HepG2 (cell line): ENCODE data around the gene GPR155.

ENCODE experiments used
- HMG20B ChIP-seq: conservative IDR thresholded peaks from 2 replicates; pipeline ENCODE4 v1.6.1; 2016; ENCODE audit warnings: missing genetic modification reagents, missing compliant biosample characterization
- KAT2B ChIP-seq: fragments of 150-350 bp; IDR thresholded peaks from 2 replicates; pipeline ENCODE4 v1.6.1; 2014; ENCODE audit warnings: low read depth, low read length, borderline replicate concordance
- MED13 ChIP-seq: sonication (generic); formaldehyde crosslinking; IDR thresholded peaks from 2 replicates; pipeline ENCODE4 v1.5.0; 2020; ENCODE audit warnings: missing genetic modification reagents
- YY1 ChIP-seq: IDR thresholded peaks from 2 replicates; pipeline ENCODE4 v1.6.1; 2011; ENCODE audit warnings: low read length, low read depth, moderate library complexity, mild to moderate bottlenecking; ENCODE audit not compliant: insufficient read depth, insufficient replicate concordance
- ZNF674 ChIP-seq: sonication (generic); formaldehyde crosslinking; IDR thresholded peaks from 2 replicates; pipeline ENCODE4 v1.5.0; 2020; ENCODE audit warnings: low read depth, mild to moderate bottlenecking, missing genetic modification reagents
- TF ChIP-seq, protein P1 (sequence below): IDR thresholded peaks from 2 replicates; pipeline ENCODE4 v1.6.1; 2016; ENCODE audit warnings: missing genetic modification reagents, missing compliant biosample characterization
- TF ChIP-seq, protein P2 (sequence below): sonication (generic); formaldehyde crosslinking; IDR thresholded peaks from 2 replicates; pipeline ENCODE4 v1.5.0; 2020; ENCODE audit warnings: mild to moderate bottlenecking, missing genetic modification reagents, moderate library complexity

DNA sequence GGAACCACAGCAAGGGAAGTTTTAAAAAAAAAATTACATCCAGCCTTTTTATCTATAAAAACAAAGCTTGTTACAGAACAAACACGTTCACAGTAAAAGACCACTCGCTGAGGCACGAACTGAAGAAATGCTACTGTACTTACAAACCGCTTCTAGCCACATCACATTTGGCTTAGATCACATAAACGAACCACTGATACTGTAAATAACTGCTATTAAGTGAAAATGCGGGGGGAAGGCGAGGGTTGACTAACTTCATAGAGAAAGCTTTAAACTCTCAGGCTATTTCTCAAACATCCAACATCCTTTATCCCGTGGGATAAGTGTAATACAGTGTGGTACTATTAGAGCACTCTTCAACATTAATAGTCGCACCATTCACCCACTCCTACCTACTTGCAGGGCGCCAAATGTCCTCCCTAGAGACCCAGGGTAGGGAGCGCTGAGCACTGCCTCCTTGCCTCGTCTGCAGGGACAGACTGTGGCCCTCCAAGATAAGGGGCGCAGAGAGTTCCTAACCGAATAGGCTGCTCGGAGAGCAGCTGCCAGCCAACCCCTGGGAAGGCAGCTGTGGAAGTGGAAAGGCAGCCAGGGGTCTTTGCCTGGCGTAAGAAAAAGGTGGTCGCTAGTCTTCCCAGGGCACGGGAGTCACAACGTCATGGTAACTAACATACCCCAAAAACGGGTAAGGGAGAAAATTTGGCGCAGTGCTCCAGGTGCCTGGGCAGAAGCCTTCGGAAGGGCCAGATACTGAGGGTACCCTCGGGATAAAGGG is 854 bp downstream of the GPR155 start:
- TF ChIP-seq, protein P1, sequence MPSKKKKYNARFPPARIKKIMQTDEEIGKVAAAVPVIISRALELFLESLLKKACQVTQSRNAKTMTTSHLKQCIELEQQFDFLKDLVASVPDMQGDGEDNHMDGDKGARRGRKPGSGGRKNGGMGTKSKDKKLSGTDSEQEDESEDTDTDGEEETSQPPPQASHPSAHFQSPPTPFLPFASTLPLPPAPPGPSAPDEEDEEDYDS (CRISPR knock-in tag) = no peak
- TF ChIP-seq MED13 (CRISPR knock-in tag) (no peak), YY1 (no peak), HMG20B (no peak), ZNF674 (CRISPR knock-in tag) (no peak), KAT2B (no peak)
- TF ChIP-seq, protein P2, sequence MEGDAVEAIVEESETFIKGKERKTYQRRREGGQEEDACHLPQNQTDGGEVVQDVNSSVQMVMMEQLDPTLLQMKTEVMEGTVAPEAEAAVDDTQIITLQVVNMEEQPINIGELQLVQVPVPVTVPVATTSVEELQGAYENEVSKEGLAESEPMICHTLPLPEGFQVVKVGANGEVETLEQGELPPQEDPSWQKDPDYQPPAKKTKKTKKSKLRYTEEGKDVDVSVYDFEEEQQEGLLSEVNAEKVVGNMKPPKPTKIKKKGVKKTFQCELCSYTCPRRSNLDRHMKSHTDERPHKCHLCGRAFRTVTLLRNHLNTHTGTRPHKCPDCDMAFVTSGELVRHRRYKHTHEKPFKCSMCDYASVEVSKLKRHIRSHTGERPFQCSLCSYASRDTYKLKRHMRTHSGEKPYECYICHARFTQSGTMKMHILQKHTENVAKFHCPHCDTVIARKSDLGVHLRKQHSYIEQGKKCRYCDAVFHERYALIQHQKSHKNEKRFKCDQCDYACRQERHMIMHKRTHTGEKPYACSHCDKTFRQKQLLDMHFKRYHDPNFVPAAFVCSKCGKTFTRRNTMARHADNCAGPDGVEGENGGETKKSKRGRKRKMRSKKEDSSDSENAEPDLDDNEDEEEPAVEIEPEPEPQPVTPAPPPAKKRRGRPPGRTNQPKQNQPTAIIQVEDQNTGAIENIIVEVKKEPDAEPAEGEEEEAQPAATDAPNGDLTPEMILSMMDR = no peak
